H9 (cell line): ENCODE measurements around the gene FBL. TPM values are rescaled to one million over a fixed set of nuclear protein-coding genes. Genes with fewer than 3 reads are reported as not detected.
"Not testable (repeated sequence)": the region's sequence is repeated elsewhere in the genome, so short reads cannot be mapped to it uniquely, and the experiment has no call there.

Experiments used
- DNase-seq: peaks from one replicate; pipeline ENCODE4 v3.0.0-alpha.2; 2017
- H2AFZ ChIP-seq: one replicate; pipeline ENCODE4 v1.6.1; 2013; ENCODE audit warnings: mild to moderate bottlenecking, low read length, control low read depth, moderate library complexity
- H2AK5ac ChIP-seq: 2 replicates; pipeline ENCODE4 v1.6.1; 2013; ENCODE audit warnings: low read length, control low read depth, mixed read lengths; ENCODE audit not compliant: insufficient read length
- H2BK120ac ChIP-seq: one replicate; pipeline ENCODE4 v1.6.1; 2013; ENCODE audit warnings: low read depth, mild to moderate bottlenecking, low read length, control low read depth, inconsistent platforms; ENCODE audit not compliant: poor library complexity, severe bottlenecking
- H2BK12ac ChIP-seq: 2 replicates; pipeline ENCODE4 v1.6.1; 2013; ENCODE audit warnings: low read length, control low read depth, mixed read lengths, low read depth; ENCODE audit not compliant: insufficient read length
- H2BK15ac ChIP-seq: 2 replicates; pipeline ENCODE4 v1.6.1; 2013; ENCODE audit warnings: low read depth, low read length, control low read depth
- H2BK20ac ChIP-seq: one replicate; pipeline ENCODE4 v1.6.1; 2013; ENCODE audit warnings: low read depth, mild to moderate bottlenecking, low read length, control low read depth, inconsistent platforms; ENCODE audit not compliant: poor library complexity, severe bottlenecking
- H2BK5ac ChIP-seq: 2 replicates; pipeline ENCODE4 v1.6.1; 2013; ENCODE audit warnings: low read length, control low read depth, mixed read lengths; ENCODE audit not compliant: insufficient read length
- H3K14ac ChIP-seq: 2 replicates; pipeline ENCODE4 v1.6.1; 2013; ENCODE audit warnings: low read length, control low read depth; ENCODE audit not compliant: insufficient read depth
- H3K18ac ChIP-seq: 2 replicates; pipeline ENCODE4 v1.6.1; 2013; ENCODE audit warnings: low read depth, mild to moderate bottlenecking, mixed read lengths, low read length, control low read depth; ENCODE audit not compliant: insufficient read length
- H3K23ac ChIP-seq: 2 replicates; pipeline ENCODE4 v1.6.1; 2013; ENCODE audit warnings: low read length, control low read depth, mixed read lengths, low read depth; ENCODE audit not compliant: insufficient read length
- H3K23me2 ChIP-seq: 2 replicates; pipeline ENCODE4 v1.6.1; 2013; ENCODE audit warnings: low read depth, mild to moderate bottlenecking, mixed read lengths, low read length, control low read depth; ENCODE audit not compliant: insufficient read length, poor library complexity, severe bottlenecking
- H3K27ac ChIP-seq: 2 replicates; pipeline ENCODE4 v1.5.1; 2013; ENCODE audit warnings: low read length, control low read depth, mixed read lengths, low read depth; ENCODE audit not compliant: insufficient read length
- H3K27me3 ChIP-seq: 2 replicates; pipeline ENCODE4 v1.6.1; 2013; ENCODE audit warnings: low read length, control low read depth, inconsistent platforms; ENCODE audit not compliant: insufficient read depth
- H3K4ac ChIP-seq: 2 replicates; pipeline ENCODE4 v1.6.1; 2013; ENCODE audit warnings: low read depth, mild to moderate bottlenecking, control low read depth, inconsistent platforms, low read length, moderate library complexity
- H3K4me1 ChIP-seq: 2 replicates; pipeline ENCODE4 v1.6.1; 2013; ENCODE audit warnings: low read length, control low read depth, inconsistent platforms; ENCODE audit not compliant: insufficient read depth
- H3K4me2 ChIP-seq: 2 replicates; pipeline ENCODE4 v1.6.1; 2013; ENCODE audit warnings: low read length, control low read depth, mixed read lengths; ENCODE audit not compliant: insufficient read length, insufficient read depth
- H3K56ac ChIP-seq: 2 replicates; pipeline ENCODE4 v1.6.1; 2013; ENCODE audit warnings: low read depth, mild to moderate bottlenecking, mixed read lengths, low read length, control low read depth; ENCODE audit not compliant: insufficient read length
- H3K79me1 ChIP-seq: 2 replicates; pipeline ENCODE4 v1.6.1; 2013; ENCODE audit warnings: low read depth, mild to moderate bottlenecking, moderate library complexity, low read length, control low read depth, inconsistent platforms; ENCODE audit not compliant: insufficient read depth, poor library complexity, severe bottlenecking
- H3K79me2 ChIP-seq: 2 replicates; pipeline ENCODE4 v1.6.1; 2013; ENCODE audit warnings: low read length, control low read depth, inconsistent platforms; ENCODE audit not compliant: insufficient read depth
- H3K9ac ChIP-seq: 2 replicates; pipeline ENCODE4 v1.6.1; 2013; ENCODE audit warnings: low read length, control low read depth, mixed read lengths; ENCODE audit not compliant: insufficient read length; ENCODE audit errors: extremely low read depth
- H3K9me3 ChIP-seq: one replicate; pipeline ENCODE4 v1.6.1; 2013; ENCODE audit warnings: low read depth, low read length, inconsistent platforms; ENCODE audit not compliant: control insufficient read depth
- H3T11ph ChIP-seq: one replicate; pipeline ENCODE4 v1.6.1; 2013; ENCODE audit warnings: mild to moderate bottlenecking, low read length, control low read depth, inconsistent platforms
- H4K20me1 ChIP-seq: one replicate; pipeline ENCODE4 v1.6.1; 2013; ENCODE audit not compliant: control insufficient read depth, insufficient read length, insufficient read depth
- H4K5ac ChIP-seq: 2 replicates; pipeline ENCODE4 v1.6.1; 2013; ENCODE audit warnings: low read depth, mild to moderate bottlenecking, mixed read lengths, low read length, control low read depth; ENCODE audit not compliant: insufficient read length
- H4K8ac ChIP-seq: replicated peaks from 2 replicates; pipeline ENCODE4 v1.6.1; 2013; ENCODE audit warnings: low read length, control low read depth, mixed read lengths, low read depth; ENCODE audit not compliant: insufficient read length
- H4K91ac ChIP-seq: 2 replicates; pipeline ENCODE4 v1.6.1; 2013; ENCODE audit warnings: low read depth, mild to moderate bottlenecking, moderate library complexity, mixed read lengths, low read length, control low read depth; ENCODE audit not compliant: insufficient read length
- H3K27ac Mint-ChIP-seq, 3 experiments: 2 replicates in 2 of 3; 3 replicates in 1 of 3; pipeline ENCODE4 v1.8.0; 2020 to 2021; ENCODE audit warnings: mixed read lengths in 3 of 3, mild to moderate bottlenecking in 1 of 3, moderate library complexity in 1 of 3
- H3K27me3 Mint-ChIP-seq: 2 replicates; pipeline ENCODE4 v1.8.0; 2021; ENCODE audit warnings: low read depth, mild to moderate bottlenecking, moderate library complexity, mixed read lengths
- H3K36me3 Mint-ChIP-seq, 3 experiments: 2 replicates in 2 of 3; 3 replicates in 1 of 3; pipeline ENCODE4 v1.8.0; 2020 to 2021; ENCODE audit warnings: low read depth in 3 of 3, mixed read lengths in 3 of 3; ENCODE audit not compliant: insufficient read depth in 1 of 3
- H3K4me1 Mint-ChIP-seq, 2 experiments: 2 replicates each; pipeline ENCODE4 v1.8.0; 2020; ENCODE audit warnings: mixed read lengths in 2 of 2
- H3K4me3 Mint-ChIP-seq, 2 experiments: 2 replicates in 1 of 2; 3 replicates in 1 of 2; pipeline ENCODE4 v1.8.0; 2020 to 2021; ENCODE audit warnings: mild to moderate bottlenecking in 2 of 2, mixed read lengths in 2 of 2, moderate library complexity in 1 of 2
- H3K9me3 Mint-ChIP-seq, 2 experiments: 2 replicates in 1 of 2; 3 replicates in 1 of 2; pipeline ENCODE4 v1.8.0; 2020; ENCODE audit warnings: mild to moderate bottlenecking in 2 of 2, mixed read lengths in 2 of 2, moderate library complexity in 1 of 2
- WGBS: extraction: QIAGEN DNeasy Blood & Tissue Kit; methylation state at CpG from one replicate; pipeline ENCODE4 v1.1.7; 2013; ENCODE audit warnings: missing lambda C conversion rate, low lambda C conversion rate, mixed read lengths; ENCODE audit not compliant: insufficient read length; ENCODE audit errors: extremely low coverage; 5-methylcytosine and 5-hydroxymethylcytosine counted together
- total RNA-seq: library from RNA; stranded (reverse); gene quantifications from 2 replicates; pipeline ENCODE4 v1.2.1, GENCODE V29; 2021

The FBL gene
- total RNA-seq, 1 experiment from 2014 or later, result 625 TPM

DNA sequence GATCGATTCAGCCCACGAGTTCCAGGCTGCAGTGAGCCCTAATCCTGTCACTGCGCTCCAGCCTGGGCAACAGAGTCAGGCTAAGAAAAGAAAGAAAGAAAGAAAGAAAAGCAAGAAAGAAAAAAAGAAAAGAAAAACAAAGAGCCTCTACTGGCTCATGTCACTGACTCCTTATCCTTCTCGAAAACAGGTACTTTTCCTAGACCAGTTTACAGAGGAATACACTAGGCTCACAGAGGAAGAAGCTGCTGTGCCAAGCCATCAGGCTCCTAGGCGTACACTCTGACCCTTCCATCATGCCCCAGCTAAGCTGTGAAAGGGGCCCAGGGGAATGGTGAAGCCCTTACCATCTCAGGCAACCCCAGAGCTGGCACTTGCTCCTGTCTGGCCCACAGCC lies 46.3 kb upstream of the FBL start:
- not testable (repeated sequence) for H4K91ac ChIP-seq, H3K4me3 Mint-ChIP-seq, H3K9ac ChIP-seq, H3K56ac ChIP-seq, H2BK120ac ChIP-seq, H2BK12ac ChIP-seq, H3K4me1 Mint-ChIP-seq, H2BK5ac ChIP-seq, H4K8ac ChIP-seq, H3K79me2 ChIP-seq, H3K27me3 Mint-ChIP-seq, H2BK15ac ChIP-seq, H4K20me1 ChIP-seq, H3K4ac ChIP-seq, H3K9me3 Mint-ChIP-seq, H3T11ph ChIP-seq, H3K36me3 Mint-ChIP-seq, H3K4me2 ChIP-seq, DNase-seq, H3K9me3 ChIP-seq, H3K23me2 ChIP-seq, H2AFZ ChIP-seq, H3K23ac ChIP-seq, H3K79me1 ChIP-seq, H3K18ac ChIP-seq, H3K27ac ChIP-seq, H2AK5ac ChIP-seq, H2BK20ac ChIP-seq, H3K27me3 ChIP-seq, H3K4me1 ChIP-seq, H3K14ac ChIP-seq, H4K5ac ChIP-seq
- no CpG with 5 or more reads among the region's 5 CpGs for WGBS
- H3K27ac Mint-ChIP-seq, result peak overlapping the region in 1 of 3 experiments; percentile 53; a peak in 1 of 7 replicates

DNA sequence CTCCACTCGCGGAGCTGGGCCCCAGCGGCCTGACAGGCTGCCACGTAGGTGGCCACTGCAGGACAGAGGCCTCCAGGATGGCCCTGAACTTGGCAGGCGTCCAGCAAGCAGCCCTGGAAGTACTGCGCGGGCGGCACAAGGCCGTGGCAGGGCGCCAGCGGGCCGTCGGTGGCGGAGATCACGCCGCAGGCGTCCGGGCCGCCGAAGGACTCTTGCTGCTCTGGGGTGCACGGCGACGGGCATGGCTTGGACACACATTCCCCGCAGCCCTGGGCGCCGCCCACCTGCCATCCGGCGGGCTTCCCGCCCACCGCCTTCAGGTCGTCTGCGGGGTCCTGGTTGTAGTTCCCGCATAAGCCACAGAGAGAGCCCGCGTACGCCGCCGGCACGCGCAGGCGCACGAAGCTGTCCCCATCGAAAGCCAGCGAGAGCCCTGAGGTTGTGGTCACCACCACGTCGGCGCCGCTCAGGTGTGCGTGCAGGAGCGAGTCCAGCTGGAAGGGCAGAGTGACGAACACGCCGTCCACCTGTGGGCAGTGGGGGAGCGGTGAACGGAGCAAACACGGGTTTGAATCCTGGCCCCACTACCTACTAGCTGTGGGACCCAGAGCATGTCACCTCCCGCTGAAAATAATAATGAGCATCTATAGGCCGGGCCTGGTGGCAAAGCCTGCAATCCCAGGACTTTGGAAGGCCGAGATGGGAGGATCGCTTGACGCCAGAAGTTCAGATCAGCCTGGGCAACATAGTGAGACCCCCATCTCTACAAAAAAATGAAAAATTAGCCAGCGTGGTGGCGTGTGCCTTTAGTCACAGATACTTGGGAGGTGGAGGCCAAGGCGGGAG lies 45.7 kb upstream of the FBL start:
- not testable (repeated sequence) for H4K20me1 ChIP-seq, H2AK5ac ChIP-seq, H3K4me1 Mint-ChIP-seq, H3T11ph ChIP-seq, H3K56ac ChIP-seq, H3K27me3 ChIP-seq, H3K27ac ChIP-seq, H3K79me2 ChIP-seq, H3K4me2 ChIP-seq, H3K9ac ChIP-seq, H2BK20ac ChIP-seq, H3K4me1 ChIP-seq, H3K36me3 Mint-ChIP-seq, H2BK12ac ChIP-seq, H3K79me1 ChIP-seq, H3K9me3 ChIP-seq, H4K5ac ChIP-seq, H4K8ac ChIP-seq, H2AFZ ChIP-seq, H3K23me2 ChIP-seq, H2BK15ac ChIP-seq, H3K4me3 Mint-ChIP-seq, H3K9me3 Mint-ChIP-seq, H2BK5ac ChIP-seq, H3K27me3 Mint-ChIP-seq, H3K4ac ChIP-seq, H4K91ac ChIP-seq, H3K23ac ChIP-seq, H3K14ac ChIP-seq, H2BK120ac ChIP-seq, H3K18ac ChIP-seq
- no CpG with 5 or more reads among the region's 64 CpGs for WGBS
- peak overlapping the region in 1 of 3 experiments; percentile 53; a peak in 1 of 7 replicates for H3K27ac Mint-ChIP-seq
- peak; percentile 91 for DNase-seq
